LNCaP clone FGC (cell line): Measurements from ENCODE around the gene RBBP7.

ENCODE experiments used
- DNase-seq: peaks from one replicate; pipeline ENCODE4 v3.0.0-alpha.2; 2011; ENCODE audit warnings: low read depth
- H3K4me3 ChIP-seq: 2 replicates; pipeline ENCODE4 v1.5.1; 2011; ENCODE audit warnings: mild to moderate bottlenecking, low read depth, low read length, control low read depth
- CTCF ChIP-seq: IDR thresholded peaks from 2 replicates; pipeline ENCODE4 v1.5.1; 2012; ENCODE audit warnings: mild to moderate bottlenecking; ENCODE audit not compliant: control insufficient read depth, insufficient read depth; ENCODE audit errors: extremely low read depth

The RBBP7 gene

GRCh38 chrX:16827225-16827624 lies 42.9 kb downstream of the RBBP7 start:
- TF ChIP-seq CTCF, result no peak
- DNase-seq, result no peak
- H3K4me3 ChIP-seq, result no peak overlapping the region

GRCh38 chrX:16826207-16826606 lies 44.0 kb downstream of the RBBP7 start:
- H3K4me3 ChIP-seq, result no peak overlapping the region
- peak; percentile 52 for TF ChIP-seq CTCF
- DNase-seq, result no peak

GRCh38 chrX:16825264-16826035 lies 44.7 kb downstream of the RBBP7 start:
- H3K4me3 ChIP-seq, result no peak overlapping the region
- DNase-seq, result no peak
- TF ChIP-seq CTCF, result no peak

- DNase-seq, result no peak
- TF ChIP-seq CTCF, result no peak
- no peak overlapping the region for H3K4me3 ChIP-seq
Measured at GRCh38 chrX:16822723-16823122, 47.4 kb downstream of the RBBP7 start.

GRCh38 chrX:16819634-16820033 lies 50.5 kb downstream of the RBBP7 start:
- no peak for DNase-seq
- TF ChIP-seq CTCF, result no peak
- H3K4me3 ChIP-seq, result no peak overlapping the region

GRCh38 chrX:16814597-16814996 lies 55.6 kb downstream of the RBBP7 start:
- DNase-seq, result no peak
- no peak for TF ChIP-seq CTCF
- no peak overlapping the region for H3K4me3 ChIP-seq
